HEK293T (cell line): ENCODE data around the gene SLC25A3.

Experiments used
- CTCF ChIA-PET: fragments of 350-600 bp; formaldehyde crosslinking; extraction: SDS; loops from one replicate; lab custom pipeline; 2021; ENCODE audit warnings: antibody characterized with exemption, inconsistent platforms; lab: Yijun Ruan, JAX
- POLR2A ChIA-PET: fragments of 350-600 bp; formaldehyde crosslinking; extraction: SDS; loops from one replicate; lab custom pipeline; 2020; ENCODE audit warnings: antibody characterized with exemption, inconsistent platforms; lab: Yijun Ruan, JAX
- DNase-seq: peaks from one replicate; pipeline ENCODE4 v3.0.0; 2012; ENCODE audit warnings: mixed read lengths; ENCODE audit errors: extremely low spot score
- ARNT ChIP-seq: fragments of 450-650 bp; IDR thresholded peaks from 2 replicates; pipeline ENCODE4 v1.6.1; 2017; ENCODE audit warnings: mild to moderate bottlenecking
- BHLHE40 ChIP-seq: fragments of 450-650 bp; IDR thresholded peaks from 2 replicates; pipeline ENCODE4 v1.6.1; 2016; ENCODE audit warnings: mild to moderate bottlenecking, moderate library complexity, borderline replicate concordance
- CTBP1 ChIP-seq: fragments of 450-650 bp; IDR thresholded peaks from 2 replicates; pipeline ENCODE4 v1.6.1; 2016; ENCODE audit warnings: borderline replicate concordance
- ELF4 ChIP-seq: fragments of 450-650 bp; IDR thresholded peaks from 2 replicates; pipeline ENCODE4 v1.6.1; 2017; ENCODE audit warnings: antibody characterized with exemption
- FOXA1 ChIP-seq: fragments of 450-650 bp; IDR thresholded peaks from 2 replicates; pipeline ENCODE4 v1.6.1; 2016; ENCODE audit warnings: mild to moderate bottlenecking
- FOXK2 ChIP-seq: fragments of 450-650 bp; IDR thresholded peaks from 2 replicates; pipeline ENCODE4 v1.6.1; 2016; ENCODE audit warnings: mild to moderate bottlenecking
- FOXM1 ChIP-seq: fragments of 450-650 bp; IDR thresholded peaks from 2 replicates; pipeline ENCODE4 v1.6.1; 2017; ENCODE audit warnings: mild to moderate bottlenecking, borderline replicate concordance
- HDGF ChIP-seq: fragments of 450-650 bp; IDR thresholded peaks from 2 replicates; pipeline ENCODE4 v1.6.1; 2017; ENCODE audit warnings: antibody characterized with exemption, borderline replicate concordance
- L3MBTL2 ChIP-seq: fragments of 450-650 bp; conservative IDR thresholded peaks from 2 replicates; pipeline ENCODE4 v1.6.1; 2016; ENCODE audit warnings: mild to moderate bottlenecking
- LEF1 ChIP-seq: fragments of 450-650 bp; IDR thresholded peaks from 2 replicates; pipeline ENCODE4 v1.6.1; 2017; ENCODE audit warnings: mild to moderate bottlenecking, borderline replicate concordance
- NFRKB ChIP-seq: fragments of 450-650 bp; IDR thresholded peaks from 2 replicates; pipeline ENCODE4 v1.6.1; 2016; ENCODE audit warnings: mild to moderate bottlenecking, moderate library complexity
- SP1 ChIP-seq: fragments of 450-650 bp; IDR thresholded peaks from 2 replicates; pipeline ENCODE4 v1.6.1; 2017
- SUZ12 ChIP-seq: fragments of 450-650 bp; IDR thresholded peaks from 2 replicates; pipeline ENCODE4 v1.6.1; 2016; ENCODE audit warnings: mild to moderate bottlenecking
- TARDBP ChIP-seq: fragments of 450-650 bp; IDR thresholded peaks from 2 replicates; pipeline ENCODE4 v1.6.1; 2016
- ZNF384 ChIP-seq: fragments of 450-650 bp; IDR thresholded peaks from 2 replicates; pipeline ENCODE4 v1.6.1; 2016
- TF ChIP-seq, protein P1 (sequence below): fragments of 450-650 bp; IDR thresholded peaks from 2 replicates; pipeline ENCODE4 v1.6.1; 2016

Gene SLC25A3

DNA sequence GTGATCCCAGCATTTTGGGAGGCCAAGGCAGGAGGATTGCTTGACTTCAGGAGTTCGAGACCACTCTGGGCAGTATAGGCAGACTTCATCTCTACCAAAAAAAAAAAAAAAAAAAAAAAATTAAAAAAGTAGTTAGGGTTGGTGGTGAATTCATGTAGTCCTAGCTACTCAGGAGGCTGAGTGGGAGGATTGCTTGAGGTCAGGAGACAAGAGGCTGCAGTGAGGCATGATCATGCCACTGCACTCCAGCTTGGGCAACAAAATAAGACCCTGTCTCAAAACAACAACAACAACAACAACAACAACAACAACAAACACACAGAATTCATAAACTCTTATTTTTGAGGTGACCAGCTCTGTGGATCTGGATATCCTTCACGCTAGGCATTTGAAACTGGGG lies 17.1 kb downstream of the SLC25A3 start:
- CTCF ChIA-PET, result no interaction called here
- TF ChIP-seq TARDBP, result no peak
- no peak for TF ChIP-seq FOXA1
- no peak for TF ChIP-seq FOXM1
- TF ChIP-seq ZNF384, result no peak
- no peak for TF ChIP-seq ELF4
- no peak for TF ChIP-seq SUZ12
- TF ChIP-seq LEF1, result no peak
- POLR2A ChIA-PET, result no interaction called here
- DNase-seq, result no peak

DNA sequence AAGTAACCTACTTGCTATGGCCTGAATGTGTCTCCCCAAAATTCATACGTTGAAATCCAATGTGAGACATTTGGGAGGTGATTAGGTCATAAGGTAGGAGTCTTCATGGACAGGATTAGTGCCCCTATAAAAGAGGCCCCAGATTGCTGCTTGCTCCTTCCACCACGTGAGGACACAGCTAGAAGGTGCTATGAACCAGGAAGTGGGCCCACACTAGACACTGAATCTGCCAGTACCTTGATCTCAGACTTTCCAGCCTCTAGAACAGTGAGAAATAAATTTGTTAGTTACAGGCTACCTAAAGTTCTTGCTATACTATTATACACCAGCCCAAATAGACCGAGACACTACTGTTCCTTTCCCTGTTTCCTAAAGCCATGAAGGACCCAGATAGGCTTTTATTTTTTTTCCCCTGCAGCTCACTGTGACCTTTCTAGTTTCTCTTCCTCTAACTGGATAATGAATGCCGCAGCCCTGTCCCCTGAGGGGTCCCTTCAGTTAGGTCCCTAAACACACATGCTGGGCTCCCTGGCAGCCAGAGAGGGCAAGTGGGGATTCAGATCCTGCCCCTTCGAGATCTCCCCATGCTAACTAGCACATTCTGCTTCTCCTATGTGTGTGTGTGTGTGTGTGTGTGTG lies 19.3 kb downstream of the SLC25A3 start:
- TF ChIP-seq FOXA1 (no peak), NFRKB (no peak), CTBP1 (no peak), TARDBP (no peak), L3MBTL2 (no peak), HDGF (no peak), FOXM1 (no peak), SUZ12 (no peak), ELF4 (no peak), ZNF384 (no peak), LEF1 (no peak), SP1 (no peak), ARNT (no peak), FOXK2 (no peak), BHLHE40 (no peak)
- TF ChIP-seq, protein P1, sequence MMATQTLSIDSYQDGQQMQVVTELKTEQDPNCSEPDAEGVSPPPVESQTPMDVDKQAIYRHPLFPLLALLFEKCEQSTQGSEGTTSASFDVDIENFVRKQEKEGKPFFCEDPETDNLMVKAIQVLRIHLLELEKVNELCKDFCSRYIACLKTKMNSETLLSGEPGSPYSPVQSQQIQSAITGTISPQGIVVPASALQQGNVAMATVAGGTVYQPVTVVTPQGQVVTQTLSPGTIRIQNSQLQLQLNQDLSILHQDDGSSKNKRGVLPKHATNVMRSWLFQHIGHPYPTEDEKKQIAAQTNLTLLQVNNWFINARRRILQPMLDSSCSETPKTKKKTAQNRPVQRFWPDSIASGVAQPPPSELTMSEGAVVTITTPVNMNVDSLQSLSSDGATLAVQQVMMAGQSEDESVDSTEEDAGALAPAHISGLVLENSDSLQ, result no peak
- DNase-seq, result no peak
- ChIA-PET CTCF (no interaction called here), POLR2A (no interaction called here)

DNA sequence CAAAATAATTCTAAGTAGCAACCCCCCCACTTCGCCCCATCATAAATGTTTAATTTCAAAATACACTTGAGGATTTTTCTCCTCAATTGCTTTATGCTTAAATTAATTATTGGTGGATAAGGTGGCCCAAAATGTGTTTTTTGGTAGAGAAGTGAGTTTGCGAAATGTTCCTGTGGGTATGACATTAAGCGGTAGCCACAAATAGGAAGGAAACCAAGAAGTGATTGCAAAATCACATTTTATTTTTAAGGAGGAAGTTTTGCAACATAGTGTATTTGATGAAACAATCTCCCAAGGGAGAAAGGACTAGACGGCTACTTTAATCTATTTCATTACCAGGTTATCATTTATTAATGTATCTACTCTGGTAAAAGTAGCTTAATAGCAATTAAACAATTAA lies 25.5 kb downstream of the SLC25A3 start:
- DNase-seq, result no peak
- TF ChIP-seq ZNF384 (no peak), SP1 (no peak), LEF1 (no peak), CTBP1 (no peak), L3MBTL2 (no peak), NFRKB (no peak), BHLHE40 (no peak), ELF4 (no peak), HDGF (no peak), FOXM1 (no peak), ARNT (no peak), FOXA1 (no peak)
- TF ChIP-seq, protein P1, result no peak
- ChIA-PET CTCF (no interaction called here), POLR2A (interaction anchor here (1.2 kb wide), 1 partner anchor 25 kb away, joined by 3 read pairs; the partner anchor contains the start of gene SLC25A3)

DNA sequence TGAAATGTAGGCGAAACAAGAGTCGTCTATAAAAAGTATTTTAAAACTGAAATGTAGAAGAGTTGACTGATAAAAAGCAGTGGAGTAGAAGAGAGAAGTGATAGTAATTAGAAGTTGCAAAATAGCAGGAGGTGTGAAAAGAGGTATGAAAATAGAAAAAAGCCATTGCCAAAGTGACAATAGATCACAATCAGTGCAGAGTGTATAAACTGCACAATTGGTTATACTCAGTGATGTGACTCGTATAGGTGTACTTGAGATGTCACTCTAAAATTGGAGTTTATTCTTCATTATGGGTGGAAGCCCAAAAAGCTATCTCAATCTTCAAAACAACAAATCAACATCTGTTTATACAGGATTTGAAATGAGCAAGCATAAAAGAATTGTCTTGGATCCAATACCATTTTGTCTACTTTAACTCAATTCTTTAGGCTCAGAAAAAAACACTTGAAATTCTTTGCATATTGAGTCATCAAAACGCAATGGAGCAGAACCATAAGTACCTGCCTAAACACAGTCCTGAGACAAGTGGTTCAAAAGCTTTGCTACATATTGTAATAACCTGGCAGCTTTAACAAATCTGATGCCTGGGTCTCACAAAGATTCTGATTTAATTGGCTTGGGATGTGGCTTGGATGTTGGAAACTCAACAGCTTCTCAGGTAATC lies 42.3 kb downstream of the SLC25A3 start:
- TF ChIP-seq SUZ12 (no peak), FOXK2 (no peak), TARDBP (no peak), L3MBTL2 (no peak), ELF4 (no peak), HDGF (no peak), FOXA1 (no peak), NFRKB (no peak), LEF1 (no peak), ARNT (no peak), BHLHE40 (no peak), ZNF384 (no peak), CTBP1 (no peak)
- TF ChIP-seq, protein P1, result no peak
- ChIA-PET CTCF (no interaction called here), POLR2A (no interaction called here)
- DNase-seq, result no peak

DNA sequence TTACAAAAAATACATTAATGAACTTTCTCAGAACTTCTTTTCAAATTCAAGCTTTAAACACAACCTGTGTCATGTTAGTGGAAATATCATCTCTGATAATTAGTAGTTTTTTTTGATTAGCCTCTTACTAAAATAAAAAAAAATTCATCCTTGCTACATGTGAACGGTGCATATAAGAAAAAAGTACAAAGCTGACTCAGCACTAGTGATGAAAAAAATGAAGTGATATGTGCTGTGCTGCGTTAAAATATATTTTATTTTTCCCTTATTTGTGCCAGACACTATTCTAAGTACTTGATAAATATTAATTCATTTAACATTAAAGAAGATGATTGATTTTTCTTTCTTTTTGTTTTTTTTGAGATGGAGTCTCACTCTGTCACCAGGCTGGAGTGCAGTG lies 43.6 kb downstream of the SLC25A3 start:
- POLR2A ChIA-PET, result no interaction called here
- DNase-seq, result no peak
- CTCF ChIA-PET, result interaction anchor here (0.6 kb wide), 1 partner anchor 163 kb away, joined by 3 read pairs; no protein-coding TSS in a partner anchor
- TF ChIP-seq HDGF, result no peak
- TF ChIP-seq FOXA1, result no peak
- no peak for TF ChIP-seq TARDBP
- no peak for TF ChIP-seq BHLHE40
- TF ChIP-seq ELF4, result no peak
- TF ChIP-seq LEF1, result no peak
- no peak for TF ChIP-seq ZNF384
- TF ChIP-seq NFRKB, result no peak
- no peak for TF ChIP-seq SUZ12
- no peak for TF ChIP-seq CTBP1
- TF ChIP-seq ARNT, result no peak
- TF ChIP-seq L3MBTL2, result no peak

DNA sequence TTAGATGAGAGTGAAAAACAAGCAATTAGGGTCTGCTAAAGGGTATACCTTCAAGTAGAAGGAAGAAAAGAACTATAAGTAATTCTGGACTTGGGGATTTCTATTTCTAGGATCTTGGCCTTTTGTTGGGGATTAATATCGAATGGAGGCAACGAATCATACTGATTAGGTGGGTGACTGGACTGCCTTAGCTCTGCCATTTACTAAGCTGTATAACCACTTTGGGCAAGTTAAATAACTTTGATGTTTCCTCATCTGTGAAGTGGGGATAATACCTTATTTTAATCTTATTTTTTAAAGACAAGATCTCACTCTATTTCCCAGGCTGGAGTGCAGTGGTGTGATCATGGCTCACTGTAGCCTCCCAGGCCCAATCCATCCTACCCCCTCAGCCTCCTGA lies 44.5 kb downstream of the SLC25A3 start:
- TF ChIP-seq HDGF (no peak), FOXM1 (no peak), SUZ12 (no peak), ZNF384 (no peak), NFRKB (no peak), LEF1 (no peak), SP1 (no peak)
- TF ChIP-seq, protein P1, result no peak
- POLR2A ChIA-PET, result no interaction called here
- no peak for DNase-seq
- CTCF ChIA-PET, result interaction anchor here (0.6 kb wide), 1 partner anchor 17 kb away, joined by 3 read pairs; no protein-coding TSS in a partner anchor
